H1 (cell line): ENCODE data around the gene APC2. TPM values are rescaled to one million over a fixed set of nuclear protein-coding genes. Genes with fewer than 3 reads are reported as not detected.

Source experiments
- CTCF ChIA-PET: fragments of 300-600 bp; sonication (Branson Sonifier 250); formaldehyde crosslinking; loops from one replicate; lab custom pipeline; 2021; ENCODE audit not compliant: partially characterized antibody; lab: Charles Lee
- POLR2A ChIA-PET: fragments of 300-600 bp; sonication (Branson Sonifier 250); formaldehyde crosslinking; loops from one replicate; lab custom pipeline; 2021; ENCODE audit warnings: inconsistent platforms; ENCODE audit not compliant: partially characterized antibody; lab: Charles Lee
- DNase-seq, 2 experiments: peaks; one replicate each; pipeline versions ENCODE4 v3.0.0 to v3.0.0-alpha.2; 2010 to 2022; ENCODE audit warnings: low spot score in 2 of 2, low read depth in 1 of 2, mixed read lengths in 1 of 2
- FAIRE-seq: peaks from 2 replicates; lab custom pipeline; 2011; peaks lifted over from hg19 to GRCh38; lab: Jason Lieb, UNC
- H2AFZ ChIP-seq: 2 replicates; pipeline ENCODE4 v1.8.1; 2012; ENCODE audit warnings: low read length, inconsistent platforms
- H2AK5ac ChIP-seq: 2 replicates; pipeline ENCODE4 v1.6.1; 2013; ENCODE audit warnings: low read depth, low read length
- H2BK120ac ChIP-seq: replicated peaks from 2 replicates; pipeline ENCODE3; 2013; ENCODE audit warnings: low read depth, low read length, inconsistent platforms
- H2BK12ac ChIP-seq: 2 replicates; pipeline ENCODE4 v1.6.1; 2013; ENCODE audit warnings: low read depth, low read length
- H2BK15ac ChIP-seq: 2 replicates; pipeline ENCODE4 v1.6.1; 2013; ENCODE audit warnings: low read length
- H2BK20ac ChIP-seq: 2 replicates; pipeline ENCODE4 v1.6.1; 2013; ENCODE audit warnings: low read length
- H2BK5ac ChIP-seq: 2 replicates; pipeline ENCODE4 v1.6.1; 2013; ENCODE audit warnings: low read depth, low read length
- H3K14ac ChIP-seq: 2 replicates; pipeline ENCODE4 v1.6.1; 2013; ENCODE audit warnings: inconsistent platforms; ENCODE audit not compliant: insufficient read length
- H3K18ac ChIP-seq: 2 replicates; pipeline ENCODE4 v1.6.1; 2013; ENCODE audit warnings: low read length; ENCODE audit errors: extremely low read depth
- H3K23ac ChIP-seq: 2 replicates; pipeline ENCODE4 v1.6.1; 2013; ENCODE audit warnings: inconsistent platforms; ENCODE audit not compliant: insufficient read length
- H3K23me2 ChIP-seq: 2 replicates; pipeline ENCODE4 v1.6.1; 2013; ENCODE audit warnings: low read depth, low read length
- H3K27ac ChIP-seq: 2 replicates; pipeline ENCODE4 v1.6.1; 2011; ENCODE audit warnings: low read depth, low read length, inconsistent platforms
- H3K27me3 ChIP-seq, 4 experiments: replicated peaks in 1 of 4; 1 replicate in 1 of 4; 2 replicates in 3 of 4; pipeline versions ENCODE4 v1.6.1 to v1.8.1; 2011 to 2013; ENCODE audit warnings: low read length in 3 of 4, mild to moderate bottlenecking in 3 of 4, inconsistent platforms in 2 of 4, mixed read lengths in 2 of 4, moderate library complexity in 1 of 4; ENCODE audit not compliant: control insufficient read depth in 3 of 4, insufficient read depth in 3 of 4; ENCODE audit errors: extremely low read depth in 1 of 4
- H3K36me3 ChIP-seq, 4 experiments: 2 replicates each; pipeline versions ENCODE4 v1.6.1 to v1.8.1; 2011 to 2013; ENCODE audit warnings: mild to moderate bottlenecking in 4 of 4, low read length in 3 of 4, moderate library complexity in 2 of 4, control low read depth in 1 of 4, inconsistent platforms in 1 of 4; ENCODE audit not compliant: insufficient read depth in 4 of 4, control insufficient read depth in 2 of 4
- H3K4ac ChIP-seq: replicated peaks from 2 replicates; pipeline ENCODE3; 2013; ENCODE audit warnings: low read length, low read depth, mixed read lengths, inconsistent platforms; ENCODE audit not compliant: insufficient read length
- H3K4me1 ChIP-seq, 4 experiments: replicated peaks in 1 of 4; 1 replicate in 1 of 4; 2 replicates in 3 of 4; pipeline versions ENCODE4 v1.6.1 to v1.8.1; 2011 to 2013; ENCODE audit warnings: low read length in 3 of 4, inconsistent platforms in 2 of 4, mixed read lengths in 1 of 4; ENCODE audit not compliant: insufficient read depth in 4 of 4, control insufficient read depth in 3 of 4
- H3K4me2 ChIP-seq, 2 experiments: 2 replicates each; pipeline versions ENCODE4 v1.6.1 to v1.8.1; 2011 to 2013; ENCODE audit warnings: low read depth in 2 of 2, low read length in 2 of 2, control low read depth in 1 of 2, inconsistent platforms in 1 of 2, mild to moderate bottlenecking in 1 of 2; ENCODE audit not compliant: insufficient read depth in 1 of 2
- H3K4me3 ChIP-seq, 4 experiments: fragments of 200-600, 300-600 bp in 1 of 4; sonication (generic), shearing (Covaris generic), sonication (Bioruptor Twin) in 1 of 4; 2 replicates each; pipeline versions ENCODE4 v1.5.1 to v1.8.1; 2011 to 2016; ENCODE audit warnings: low read length in 4 of 4, low read depth in 3 of 4, control low read depth in 2 of 4, inconsistent platforms in 2 of 4, mild to moderate bottlenecking in 2 of 4, mixed read lengths in 1 of 4, moderate library complexity in 1 of 4; ENCODE audit not compliant: insufficient read depth in 2 of 4; ENCODE audit errors: extremely low read depth in 1 of 4
- H3K56ac ChIP-seq: replicated peaks from 2 replicates; pipeline ENCODE3; 2013; ENCODE audit warnings: low read depth, mild to moderate bottlenecking, mixed read lengths, low read length, inconsistent platforms; ENCODE audit not compliant: insufficient read length
- H3K79me1 ChIP-seq: 2 replicates; pipeline ENCODE4 v1.6.1; 2013; ENCODE audit warnings: low read depth, low read length, control low read depth
- H3K79me2 ChIP-seq, 2 experiments: 2 replicates each; pipeline versions ENCODE4 v1.6.1 to v1.8.1; 2012 to 2013; ENCODE audit warnings: low read length in 2 of 2, mild to moderate bottlenecking in 2 of 2, inconsistent platforms in 1 of 2; ENCODE audit not compliant: insufficient read depth in 2 of 2, control insufficient read depth in 1 of 2
- H3K9ac ChIP-seq, 4 experiments: replicated peaks in 1 of 4; 1 replicate in 1 of 4; 2 replicates in 3 of 4; pipeline versions ENCODE4 v1.6.1 to v1.8.1; 2011 to 2013; ENCODE audit warnings: low read depth in 3 of 4, low read length in 3 of 4, control low read depth in 2 of 4, mild to moderate bottlenecking in 2 of 4, moderate library complexity in 2 of 4, inconsistent platforms in 1 of 4; ENCODE audit errors: extremely low read depth in 1 of 4
- H3K9me3 ChIP-seq, 2 experiments: 2 replicates each; pipeline versions ENCODE4 v1.6.1 to v1.8.1; 2012 to 2013; ENCODE audit warnings: mild to moderate bottlenecking in 2 of 2, moderate library complexity in 2 of 2, control low read depth in 1 of 2, inconsistent platforms in 1 of 2, low read depth in 1 of 2, low read length in 1 of 2, mixed read lengths in 1 of 2; ENCODE audit not compliant: insufficient read depth in 2 of 2
- H4K20me1 ChIP-seq, 2 experiments: replicated peaks in 1 of 2; 2 replicates each; pipeline versions ENCODE3 to v1.8.1; 2011 to 2013; ENCODE audit warnings: inconsistent platforms in 2 of 2, low read length in 2 of 2, mild to moderate bottlenecking in 1 of 2; ENCODE audit not compliant: insufficient read depth in 2 of 2, control insufficient read depth in 1 of 2
- H4K5ac ChIP-seq: 2 replicates; pipeline ENCODE4 v1.6.1; 2013; ENCODE audit warnings: low read length, low read depth, mixed read lengths, inconsistent platforms; ENCODE audit not compliant: insufficient read length
- H4K8ac ChIP-seq: 2 replicates; pipeline ENCODE4 v1.8.0; 2013; ENCODE audit warnings: mild to moderate bottlenecking, moderate library complexity, low read length, inconsistent platforms; ENCODE audit not compliant: insufficient read depth; ENCODE audit errors: extremely low read depth
- H4K91ac ChIP-seq: replicated peaks from 2 replicates; pipeline ENCODE3; 2013; ENCODE audit warnings: low read length, mixed read lengths, inconsistent platforms; ENCODE audit not compliant: insufficient read length
- HDAC2 ChIP-seq, 2 experiments: fragments of 300-600 bp in 1 of 2; sonication (generic) in 1 of 2; IDR thresholded peaks; 2 replicates each; pipeline ENCODE4 v1.6.1; 2011 to 2012; ENCODE audit warnings: low read depth in 2 of 2, low read length in 2 of 2, mild to moderate bottlenecking in 2 of 2, moderate library complexity in 2 of 2, borderline replicate concordance in 1 of 2, inconsistent platforms in 1 of 2
- KDM1A ChIP-seq: fragments of 200-600, 300-600 bp; sonication (generic); IDR thresholded peaks from 2 replicates; pipeline ENCODE4 v1.7.1; 2016; ENCODE audit warnings: mild to moderate bottlenecking, low read length, borderline replicate concordance
- RXRA ChIP-seq: IDR thresholded peaks from 2 replicates; pipeline ENCODE4 v1.6.1; 2011; ENCODE audit warnings: low read depth, mild to moderate bottlenecking, low read length, moderate library complexity; ENCODE audit not compliant: insufficient read depth
- SIX5 ChIP-seq: IDR thresholded peaks from 2 replicates; pipeline ENCODE4 v1.6.1; 2011; ENCODE audit warnings: mild to moderate bottlenecking, low read depth, low read length
- WGBS, 2 experiments: shearing (Covaris generic) in 1 of 2; methylation state at CpG; one replicate each; pipeline versions ENCODE4 v1.1.6 to v1.1.7; 2013 to 2015; ENCODE audit warnings: low lambda C conversion rate in 2 of 2, mixed read lengths in 2 of 2, inconsistent platforms in 1 of 2, low coverage in 1 of 2, missing lambda C conversion rate in 1 of 2; ENCODE audit not compliant: insufficient replicate concordance in 2 of 2, insufficient coverage in 1 of 2, insufficient read length in 1 of 2; ENCODE audit errors: extremely low coverage in 1 of 2, missing lambda C conversion rate in 1 of 2; 5-methylcytosine and 5-hydroxymethylcytosine counted together
- polyA plus RNA-seq, 7 experiments: library from polyadenylated mRNA; depleted of rRNA in 3 of 7; stranded (reverse) in 5 of 7; unstranded in 2 of 7; fragments of >200 nt in 5 of 7; fragments of 200-250 nt in 2 of 7; gene quantifications; 1 replicate in 5 of 7; 2 replicates in 1 of 7; 4 replicates in 1 of 7; pipeline versions ENCODE4 v1.2.1 to v1.2.3, GENCODE V29; 2011 to 2013; ENCODE audit warnings: missing spikeins in 2 of 7, mixed read lengths in 2 of 7
- total RNA-seq: library from RNA; stranded (reverse); fragmentation: NEBNext Ultra II Directional; extraction: Animal tissue kit (Norgen Biotek cat#: 25700); gene quantifications from 2 replicates; pipeline ENCODE4 v1.2.1, GENCODE V29; 2021

Gene APC2
- total and polyA plus RNA-seq, 2 of the 8 experiments (the other 6 are each of a cell fraction or from before 2014, with no cell fraction given): 1.3 to 4.1 TPM

DNA sequence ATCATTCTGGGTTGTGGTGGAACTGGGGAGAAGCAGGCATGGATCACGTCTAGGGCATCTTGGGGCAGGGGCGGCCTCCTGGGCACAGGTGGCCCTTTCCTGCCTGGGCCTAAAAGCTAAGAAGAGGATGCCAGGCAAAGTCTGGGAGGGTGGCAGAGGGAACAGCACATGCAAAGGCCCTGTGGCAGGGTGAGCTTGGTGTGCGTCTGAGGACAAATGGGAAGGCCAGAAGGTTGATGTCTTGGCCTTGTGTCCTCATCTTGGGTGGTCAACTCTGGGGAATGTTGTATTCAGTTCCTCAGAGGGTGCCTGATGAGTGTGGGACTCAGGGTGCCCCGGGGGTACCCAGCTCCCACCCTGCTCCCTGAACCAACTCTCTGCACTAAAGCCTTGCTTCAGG lies 68.5 kb downstream of the APC2 start:
- POLR2A ChIA-PET: interaction anchor here (0.7 kb wide), 1 partner anchor 655 kb away, joined by 4 read pairs; no protein-coding TSS in a partner anchor
- no peak for DNase-seq
- Histone ChIP-seq H3K4me3 (no peak overlapping the region), H3K27me3 (peaks cover 3 to 13% (median 11%) of the 10 kb centered on the region in 4 experiments), H2BK20ac (no peak overlapping the region), H3K23me2 (no peaks in the 10 kb centered on the region), H3K4me2 (no peak overlapping the region), H2AK5ac (0 out of 2 replicates have a peak overlapping the region, but pooled peaks have one; percentile 13), H3K14ac (no peak overlapping the region), H3K18ac (no peak overlapping the region), H3K79me1 (no peaks in the 10 kb centered on the region), H4K8ac (no peak overlapping the region), H4K5ac (no peak overlapping the region), H2AFZ (no peak overlapping the region), H3K23ac (no peak overlapping the region), H3K79me2 (no peaks in the 10 kb centered on the region), H3K4me1 (no peaks in the 10 kb centered on the region), H3K27ac (no peak overlapping the region), H4K91ac (no peak overlapping the region), H3K36me3 (no peaks in the 10 kb centered on the region), H3K56ac (no peak overlapping the region), H2BK12ac (no peak overlapping the region), H3K9ac (no peak overlapping the region), H3K4ac (no peak overlapping the region), H4K20me1 (peaks cover 0 to 3% of the 10 kb centered on the region in 2 experiments), H2BK5ac (no peak overlapping the region), H3K9me3 (no peaks in the 10 kb centered on the region), H2BK15ac (no peak overlapping the region), H2BK120ac (no peak overlapping the region)
- WGBS, 2 experiments: 78% methylated on average over 4 of the region's 4 CpGs; no CpG with 5 or more reads in 1 of the 2 experiments
- FAIRE-seq: no peak
- CTCF ChIA-PET: interaction anchor here (0.7 to 0.9 kb wide), 2 partner anchors 28 to 1757 kb away, joined by 3 read pairs; no protein-coding TSS in a partner anchor
- TF ChIP-seq HDAC2 (IDR thresholded peaks at IDR 0.05; ENCODE audit: borderline replicate concordance in 1 of 2, low read depth in 2 of 2, low read length in 2 of 2) (no peak), SIX5 (no peak), RXRA (no peak), KDM1A (peak; percentile 43; the same call in 1 of the 2 replicates)
